Measurements from ENCODE around the gene WDR6.

The WDR6 gene

GRCh38 chr3:48966367-48966766, 40.8 kb upstream of the WDR6 start:
- no peak for TF ChIP-seq ZNF565 (CRISPR knock-in tag; conservative IDR thresholded peaks at IDR 0.05; ENCODE audit: low read depth)
- TF ChIP-seq PATZ1 (CRISPR knock-in tag; IDR thresholded peaks at IDR 0.05; ENCODE audit: borderline replicate concordance) = no peak
- TF ChIP-seq ZNF70 (CRISPR knock-in tag; IDR thresholded peaks at IDR 0.05) = no peak
- TF ChIP-seq BACH2 (CRISPR knock-in tag; IDR thresholded peaks at IDR 0.05; ENCODE audit: borderline replicate concordance) = no peak
- ATAC-seq = no peak

DNA sequence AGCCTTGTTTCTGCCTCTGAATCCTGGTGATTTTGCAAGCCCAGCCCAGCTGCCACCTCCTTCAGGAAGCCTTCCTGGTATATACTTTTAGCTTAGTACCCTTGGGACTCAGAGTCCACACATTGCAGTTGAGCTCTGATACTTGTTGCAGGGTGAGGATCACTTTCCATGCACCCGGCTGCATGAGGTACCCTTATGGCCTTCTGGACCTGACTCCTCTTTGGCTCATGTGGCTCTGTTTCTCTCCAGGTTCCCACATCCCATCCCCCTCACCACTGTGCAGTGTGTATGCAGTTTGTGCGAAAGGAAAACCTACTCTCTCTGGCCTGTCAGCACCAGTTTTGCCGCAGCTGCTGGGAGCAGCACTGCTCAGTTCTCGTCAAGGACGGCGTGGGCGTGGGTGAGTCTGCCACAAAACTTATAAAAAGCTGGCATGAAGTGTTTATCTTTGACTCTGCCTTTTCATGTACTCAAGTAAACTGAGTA, 40.3 kb upstream of the WDR6 start:
- no peak for ATAC-seq
- TF ChIP-seq ZFP3 (CRISPR knock-in tag; IDR thresholded peaks at IDR 0.05) (no peak), ZNF565 (CRISPR knock-in tag; conservative IDR thresholded peaks at IDR 0.05; ENCODE audit: low read depth) (no peak), SNAI2 (CRISPR knock-in tag; IDR thresholded peaks at IDR 0.05) (no peak), RARB (CRISPR knock-in tag; IDR thresholded peaks at IDR 0.05) (no peak), GLIS3 (CRISPR knock-in tag; IDR thresholded peaks at IDR 0.05) (no peak), TOX (CRISPR knock-in tag; IDR thresholded peaks at IDR 0.05; ENCODE audit: borderline replicate concordance) (no peak), ZNF8 (CRISPR knock-in tag; IDR thresholded peaks at IDR 0.05) (no peak), ISL1 (CRISPR knock-in tag; IDR thresholded peaks at IDR 0.05) (no peak), PATZ1 (CRISPR knock-in tag; IDR thresholded peaks at IDR 0.05; ENCODE audit: borderline replicate concordance) (no peak), CSRNP3 (CRISPR knock-in tag; IDR thresholded peaks at IDR 0.05) (no peak), TCF4 (CRISPR knock-in tag; IDR thresholded peaks at IDR 0.05; ENCODE audit: borderline replicate concordance) (no peak), ESRRG (CRISPR knock-in tag; IDR thresholded peaks at IDR 0.05) (no peak), PPARA (CRISPR knock-in tag; IDR thresholded peaks at IDR 0.05; ENCODE audit: borderline replicate concordance) (no peak)
- TF ChIP-seq, protein P1, sequence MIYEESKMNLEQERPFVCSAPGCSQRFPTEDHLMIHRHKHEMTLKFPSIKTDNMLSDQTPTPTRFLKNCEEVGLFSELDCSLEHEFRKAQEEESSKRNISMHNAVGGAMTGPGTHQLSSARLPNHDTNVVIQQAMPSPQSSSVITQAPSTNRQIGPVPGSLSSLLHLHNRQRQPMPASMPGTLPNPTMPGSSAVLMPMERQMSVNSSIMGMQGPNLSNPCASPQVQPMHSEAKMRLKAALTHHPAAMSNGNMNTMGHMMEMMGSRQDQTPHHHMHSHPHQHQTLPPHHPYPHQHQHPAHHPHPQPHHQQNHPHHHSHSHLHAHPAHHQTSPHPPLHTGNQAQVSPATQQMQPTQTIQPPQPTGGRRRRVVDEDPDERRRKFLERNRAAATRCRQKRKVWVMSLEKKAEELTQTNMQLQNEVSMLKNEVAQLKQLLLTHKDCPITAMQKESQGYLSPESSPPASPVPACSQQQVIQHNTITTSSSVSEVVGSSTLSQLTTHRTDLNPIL (CRISPR knock-in tag; IDR thresholded peaks at IDR 0.05; ENCODE audit: low read depth) = no peak

DNA sequence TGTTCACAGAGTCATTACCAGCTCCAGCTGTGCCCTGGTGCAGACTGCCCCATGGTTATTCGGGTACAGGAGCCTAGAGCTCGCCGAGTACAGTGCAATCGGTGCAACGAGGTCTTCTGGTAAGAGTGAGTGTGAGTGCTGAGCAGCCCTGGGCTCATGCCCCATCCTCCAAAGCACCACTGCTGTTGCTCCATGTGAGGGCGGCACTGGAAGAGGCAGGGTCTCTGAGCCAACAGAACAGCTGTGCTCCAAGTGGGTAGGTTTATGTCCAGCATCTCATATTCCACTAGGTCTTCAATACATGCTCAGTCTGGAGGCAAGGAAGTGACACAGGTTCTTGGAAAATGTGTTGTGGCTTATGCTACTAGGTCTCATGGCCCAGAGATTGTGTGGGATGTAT, 36.6 kb upstream of the WDR6 start:
- ATAC-seq = no peak
- TF ChIP-seq RARB (CRISPR knock-in tag; IDR thresholded peaks at IDR 0.05) (no peak), ISL1 (CRISPR knock-in tag; IDR thresholded peaks at IDR 0.05) (no peak), ARNTL (CRISPR knock-in tag; IDR thresholded peaks at IDR 0.05; ENCODE audit: borderline replicate concordance, low read depth) (no peak)

- ATAC-seq = no peak
- TF ChIP-seq BACH2 (CRISPR knock-in tag; IDR thresholded peaks at IDR 0.05; ENCODE audit: borderline replicate concordance) = no peak
- no peak for TF ChIP-seq ISL1 (CRISPR knock-in tag; IDR thresholded peaks at IDR 0.05)
- TF ChIP-seq OSR1 (CRISPR knock-in tag; IDR thresholded peaks at IDR 0.05) = no peak
- TF ChIP-seq TSHZ2 (CRISPR knock-in tag; IDR thresholded peaks at IDR 0.05) = no peak
- no peak for TF ChIP-seq ZFP30 (CRISPR knock-in tag; IDR thresholded peaks at IDR 0.05)
- no peak for TF ChIP-seq ZNF70 (CRISPR knock-in tag; IDR thresholded peaks at IDR 0.05)
- TF ChIP-seq ESRRG (CRISPR knock-in tag; IDR thresholded peaks at IDR 0.05) = no peak
- TF ChIP-seq ZC3H10 (CRISPR knock-in tag; IDR thresholded peaks at IDR 0.05) = no peak
- no peak for TF ChIP-seq ZNF8 (CRISPR knock-in tag; IDR thresholded peaks at IDR 0.05)
- TF ChIP-seq PATZ1 (CRISPR knock-in tag; IDR thresholded peaks at IDR 0.05; ENCODE audit: borderline replicate concordance) = no peak
- TF ChIP-seq, protein P2, sequence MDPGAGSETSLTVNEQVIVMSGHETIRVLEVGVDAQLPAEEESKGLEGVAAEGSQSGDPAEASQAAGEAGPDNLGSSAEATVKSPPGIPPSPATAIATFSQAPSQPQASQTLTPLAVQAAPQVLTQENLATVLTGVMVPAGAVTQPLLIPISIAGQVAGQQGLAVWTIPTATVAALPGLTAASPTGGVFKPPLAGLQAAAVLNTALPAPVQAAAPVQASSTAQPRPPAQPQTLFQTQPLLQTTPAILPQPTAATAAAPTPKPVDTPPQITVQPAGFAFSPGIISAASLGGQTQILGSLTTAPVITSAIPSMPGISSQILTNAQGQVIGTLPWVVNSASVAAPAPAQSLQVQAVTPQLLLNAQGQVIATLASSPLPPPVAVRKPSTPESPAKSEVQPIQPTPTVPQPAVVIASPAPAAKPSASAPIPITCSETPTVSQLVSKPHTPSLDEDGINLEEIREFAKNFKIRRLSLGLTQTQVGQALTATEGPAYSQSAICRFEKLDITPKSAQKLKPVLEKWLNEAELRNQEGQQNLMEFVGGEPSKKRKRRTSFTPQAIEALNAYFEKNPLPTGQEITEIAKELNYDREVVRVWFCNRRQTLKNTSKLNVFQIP (CRISPR knock-in tag; IDR thresholded peaks at IDR 0.05; ENCODE audit: borderline replicate concordance, low read depth) = no peak
These were observed 32.9 kb upstream of the WDR6 start for GRCh38 chr3:48974076-48974864.

Measured in SK-N-SH treated with all-trans-retinoic acid at 6 μM for 48 hours (cell line).